CD4-positive, alpha-beta T cell treated with Interleukin-17A for 4 hours (primary cell): ENCODE measurements around the gene MRGPRF.

ENCODE experiments used
- DNase-seq: peaks from one replicate; pipeline ENCODE4 v3.0.0-alpha.2; 2020; ENCODE audit warnings: mixed read lengths

MRGPRF gene, protein sequence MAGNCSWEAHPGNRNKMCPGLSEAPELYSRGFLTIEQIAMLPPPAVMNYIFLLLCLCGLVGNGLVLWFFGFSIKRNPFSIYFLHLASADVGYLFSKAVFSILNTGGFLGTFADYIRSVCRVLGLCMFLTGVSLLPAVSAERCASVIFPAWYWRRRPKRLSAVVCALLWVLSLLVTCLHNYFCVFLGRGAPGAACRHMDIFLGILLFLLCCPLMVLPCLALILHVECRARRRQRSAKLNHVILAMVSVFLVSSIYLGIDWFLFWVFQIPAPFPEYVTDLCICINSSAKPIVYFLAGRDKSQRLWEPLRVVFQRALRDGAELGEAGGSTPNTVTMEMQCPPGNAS

DNA sequence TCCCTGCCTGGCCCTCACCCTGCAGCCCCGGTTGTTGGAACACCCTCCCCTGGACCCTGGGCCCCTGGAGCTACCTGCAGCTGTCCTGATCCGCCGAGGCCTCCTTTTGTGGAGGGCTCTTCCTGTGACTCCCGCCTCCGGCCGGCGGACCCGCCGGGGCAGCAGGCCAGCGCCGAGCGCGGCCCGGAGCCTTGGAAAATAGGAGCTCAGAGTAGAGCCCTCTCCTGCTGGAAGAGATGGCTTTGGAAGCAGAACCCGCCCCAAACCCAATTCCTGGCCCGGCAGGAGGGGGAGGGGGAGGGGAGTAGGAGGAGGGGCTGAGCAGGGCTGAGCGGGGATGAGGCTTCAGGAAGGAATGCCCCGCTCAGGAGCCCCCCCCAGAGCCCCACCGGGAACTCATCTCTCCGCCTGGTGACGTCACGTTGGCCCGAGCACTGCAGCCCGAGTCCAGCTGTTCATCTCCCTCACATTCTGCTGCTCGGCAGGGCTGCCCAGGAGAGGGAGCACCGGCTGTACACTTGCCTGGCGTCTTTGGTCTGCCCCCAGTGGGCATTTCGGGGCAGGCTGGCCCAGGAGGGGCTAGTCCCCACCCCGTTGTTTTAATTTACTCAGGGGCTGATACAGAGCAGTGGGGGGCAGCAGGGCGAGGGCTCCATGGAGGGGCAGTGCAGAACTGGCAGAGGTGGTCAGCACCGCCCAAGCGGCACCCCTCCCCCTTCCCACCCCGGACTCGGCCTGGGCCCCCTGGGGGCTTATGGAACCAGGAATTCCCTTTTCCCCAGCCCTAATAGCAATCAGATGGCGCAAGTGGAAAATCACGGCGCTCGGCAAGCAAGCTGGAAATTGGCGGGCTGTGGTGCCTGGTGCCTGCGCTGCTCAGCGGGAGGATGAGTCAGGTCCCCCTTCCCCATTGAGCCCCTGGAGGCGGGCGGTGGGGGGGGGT is at the start of gene MRGPRF:
Gene MRGPRF, minus strand, starts transcription at position 238 of the 943 bp plus-strand sequence. CDS start 3,345 bp downstream, outside the sequence.
- DNase-seq = no peak

DNA sequence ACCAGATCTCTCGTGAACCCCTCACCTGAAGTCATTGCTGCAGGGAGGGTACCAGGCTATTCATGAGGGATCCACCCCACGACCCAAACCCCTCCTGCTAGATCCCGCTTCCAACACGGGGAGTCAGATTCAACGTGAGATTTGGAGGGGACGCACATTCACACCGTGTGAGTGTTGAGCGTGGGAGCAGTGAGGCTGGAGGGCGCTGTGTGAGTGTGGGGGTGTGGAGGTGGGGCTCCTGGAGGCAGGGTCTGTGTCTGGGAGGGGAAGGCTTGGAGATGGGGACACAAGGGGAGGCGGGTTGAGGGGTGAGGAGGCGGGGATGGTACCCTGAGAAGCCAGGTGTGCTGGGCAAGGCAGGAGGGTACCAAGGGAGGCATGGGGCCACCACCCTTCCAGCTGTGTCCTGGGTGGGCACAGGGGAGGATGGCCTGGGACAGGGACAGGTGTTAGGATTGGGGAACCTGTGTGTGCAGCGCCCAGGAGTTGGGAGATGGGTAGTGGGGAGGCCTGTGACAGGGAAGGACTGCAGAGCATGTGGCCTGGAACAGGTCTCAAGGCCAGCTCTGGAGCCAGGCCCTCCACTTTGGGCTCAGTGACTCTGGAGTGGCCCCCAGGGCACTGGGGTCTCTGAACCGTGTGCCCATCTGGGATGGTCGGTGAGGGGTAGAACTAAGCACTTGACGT is 49.3 kb upstream of the MRGPRF start:
- no peak for DNase-seq

DNA sequence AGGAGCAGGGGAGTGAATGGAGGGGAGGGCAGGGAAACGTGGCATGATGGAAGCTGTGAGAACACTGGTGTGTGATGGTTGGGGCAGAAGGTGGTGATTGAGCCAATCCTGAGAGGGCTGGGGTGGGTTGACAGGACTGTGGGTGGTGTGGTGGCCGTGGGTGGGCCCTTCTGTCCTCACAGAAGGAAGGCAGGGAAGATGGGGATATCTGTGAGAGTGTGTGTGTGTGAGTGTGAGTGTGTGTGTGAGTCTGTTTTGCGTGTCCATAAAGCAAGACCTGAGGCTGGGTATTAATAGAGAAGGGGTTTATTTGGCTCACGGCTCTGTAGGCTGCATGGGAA is 48.6 kb upstream of the MRGPRF start:
- DNase-seq = no peak

DNA sequence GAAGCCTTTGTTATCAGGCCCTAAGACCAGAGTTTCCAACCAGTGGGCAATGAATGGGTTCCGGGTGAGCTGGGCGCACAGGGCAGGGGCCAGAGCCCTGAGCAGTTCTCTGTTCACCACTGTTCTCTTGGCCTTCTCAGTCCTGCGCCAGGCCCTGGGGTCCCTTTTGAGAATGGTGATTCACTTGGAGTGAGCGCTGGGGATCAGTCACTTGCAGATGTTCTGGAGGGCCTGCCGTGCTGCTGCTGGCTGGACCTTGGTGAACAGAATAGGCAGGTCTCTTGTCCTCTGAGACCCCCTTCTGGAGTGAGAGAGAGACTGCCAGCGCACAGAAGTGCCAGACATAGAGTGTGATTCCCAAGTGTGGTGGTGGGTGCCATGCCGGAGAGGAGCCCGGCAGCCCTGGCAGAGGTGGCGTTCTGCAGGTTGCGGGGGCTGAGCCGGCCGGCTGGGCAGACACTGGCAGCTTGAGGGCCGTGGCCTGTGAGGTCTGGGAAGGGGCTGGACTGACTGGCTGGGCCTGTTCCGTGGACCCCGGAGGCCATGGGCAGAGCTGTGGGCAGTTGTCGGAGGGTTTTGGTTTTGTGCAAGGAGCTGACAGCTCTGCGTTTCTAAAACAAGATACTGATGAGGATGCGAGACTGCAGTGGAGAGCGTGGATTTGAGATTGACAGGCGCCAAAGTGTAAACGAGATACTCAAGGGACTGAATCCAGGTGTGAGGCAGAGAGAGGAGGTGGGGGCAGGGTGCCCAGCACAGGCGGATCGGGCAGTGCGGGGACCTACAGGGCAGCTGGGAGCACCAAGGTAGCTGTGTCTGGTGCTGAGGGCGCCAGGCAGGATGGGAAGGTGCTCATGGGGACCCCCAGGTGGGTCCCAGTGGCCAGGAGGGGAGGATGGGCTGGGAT is 48.0 kb upstream of the MRGPRF start:
- DNase-seq = no peak

DNA sequence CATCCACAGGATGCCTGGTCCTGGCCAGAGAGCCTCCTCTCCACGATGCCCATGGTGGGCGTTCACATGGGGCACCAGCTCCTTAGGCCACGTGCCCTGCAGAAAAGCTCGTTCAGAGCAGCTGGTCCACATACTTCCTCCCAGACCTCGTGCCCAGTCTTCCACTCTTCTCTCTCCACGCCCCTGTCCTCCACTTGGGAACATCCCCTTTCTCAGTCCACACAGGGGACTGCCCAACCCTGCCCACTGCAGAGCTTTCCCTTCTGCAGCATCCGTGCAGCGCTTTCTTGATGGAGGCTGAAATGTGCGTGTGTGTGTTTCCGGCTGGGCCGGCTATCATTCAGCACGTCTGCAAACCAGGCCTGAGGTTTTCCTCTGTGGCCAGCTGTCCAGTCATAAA is 46.9 kb upstream of the MRGPRF start:
- no peak for DNase-seq

DNA sequence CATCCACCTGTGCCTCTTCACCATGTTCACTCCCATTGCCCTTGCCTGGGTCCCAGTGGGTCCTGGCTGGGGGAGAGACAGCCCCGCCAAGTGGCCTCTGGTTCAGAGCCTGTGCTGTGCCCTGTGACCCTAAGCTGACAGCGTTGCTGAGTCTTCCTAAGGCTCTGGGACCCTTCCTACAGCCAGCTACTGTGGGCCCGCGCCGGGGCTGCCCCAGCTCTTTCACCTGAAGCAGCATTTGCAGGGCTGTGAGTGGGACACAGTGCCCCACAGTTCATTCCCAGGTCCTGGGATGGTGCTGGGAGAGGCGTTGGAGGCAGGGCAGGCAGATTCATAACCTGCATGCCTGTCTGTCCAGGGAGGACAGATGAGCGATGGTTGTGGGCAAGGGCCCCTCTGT is 46.4 kb upstream of the MRGPRF start:
- no peak for DNase-seq

DNA sequence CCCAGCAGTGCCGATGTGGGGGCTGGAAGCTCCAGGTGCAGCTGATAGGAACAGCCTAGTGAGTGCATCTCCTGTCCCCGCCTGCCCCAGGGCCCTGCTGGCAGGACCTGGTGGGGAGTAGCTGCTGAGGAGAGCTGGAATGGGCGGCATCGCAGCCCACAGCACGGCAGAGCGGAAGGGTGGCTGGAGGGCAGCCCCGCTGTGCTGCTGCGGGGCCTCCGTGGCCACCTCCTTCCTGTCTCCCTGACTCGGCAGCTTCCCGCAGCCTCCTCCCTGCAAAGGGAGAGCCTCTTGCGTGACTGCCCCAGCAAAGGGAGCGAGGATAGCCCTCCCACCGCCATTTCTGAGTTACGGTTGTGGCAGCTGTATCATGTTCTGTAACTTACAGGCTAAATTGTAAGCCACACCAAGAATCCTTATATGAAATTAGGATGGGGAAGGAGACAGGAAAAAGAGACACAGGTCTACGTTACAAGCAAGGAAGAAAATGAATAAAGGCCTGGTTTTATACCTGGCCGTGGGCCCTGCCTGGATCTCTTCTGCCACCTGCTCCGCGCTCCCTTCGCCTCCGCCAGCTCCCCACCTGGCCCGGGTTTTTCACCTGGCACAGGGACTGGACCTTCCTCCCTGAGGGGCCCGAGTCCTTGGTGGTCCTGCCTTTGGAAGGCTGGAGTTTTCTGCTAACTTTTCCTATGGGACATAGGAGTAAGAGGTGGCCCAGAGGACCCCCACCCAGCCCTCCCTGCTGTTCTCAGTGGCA is 45.6 kb upstream of the MRGPRF start:
- no peak for DNase-seq

DNA sequence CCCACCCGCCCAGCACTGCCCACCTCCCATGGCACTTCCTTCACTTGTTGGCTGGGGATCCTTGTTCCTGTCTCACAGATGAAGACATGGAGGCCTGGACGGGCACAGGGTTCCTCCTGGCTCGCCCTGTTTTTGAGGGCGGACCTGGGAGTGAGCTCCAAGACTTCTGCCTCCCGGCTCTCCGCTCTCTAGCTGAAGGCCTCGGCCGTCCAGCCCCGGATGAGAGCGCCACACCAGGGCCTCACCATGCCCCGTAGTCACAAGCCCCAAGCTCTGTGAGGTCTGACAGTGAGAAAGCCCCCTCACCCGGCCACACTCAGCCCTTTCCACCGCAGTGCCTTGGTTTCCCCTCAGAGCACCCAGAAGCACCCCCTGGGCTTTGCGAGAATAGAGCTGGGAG is 44.8 kb upstream of the MRGPRF start:
- DNase-seq = no peak

DNA sequence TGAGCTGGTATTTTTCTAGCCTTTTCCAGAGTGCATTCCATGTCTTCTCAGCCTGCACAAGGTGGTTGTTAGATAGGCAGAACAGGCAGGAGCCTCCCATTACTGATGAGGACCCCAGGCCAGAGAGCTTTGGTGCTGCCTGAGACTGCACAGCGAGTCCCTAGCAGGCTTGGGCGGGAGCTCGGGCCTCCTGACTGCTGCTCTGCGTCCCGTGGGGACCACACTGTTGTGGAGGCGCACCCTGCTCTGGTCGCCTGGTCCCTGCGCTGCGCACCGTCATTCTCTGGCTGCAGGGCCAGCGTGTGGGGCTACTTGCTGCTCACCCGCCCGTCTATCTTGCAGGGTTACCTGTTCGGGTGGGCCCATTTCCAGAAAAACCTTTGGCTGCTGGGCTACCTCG is 44.2 kb upstream of the MRGPRF start:
- no peak for DNase-seq

DNA sequence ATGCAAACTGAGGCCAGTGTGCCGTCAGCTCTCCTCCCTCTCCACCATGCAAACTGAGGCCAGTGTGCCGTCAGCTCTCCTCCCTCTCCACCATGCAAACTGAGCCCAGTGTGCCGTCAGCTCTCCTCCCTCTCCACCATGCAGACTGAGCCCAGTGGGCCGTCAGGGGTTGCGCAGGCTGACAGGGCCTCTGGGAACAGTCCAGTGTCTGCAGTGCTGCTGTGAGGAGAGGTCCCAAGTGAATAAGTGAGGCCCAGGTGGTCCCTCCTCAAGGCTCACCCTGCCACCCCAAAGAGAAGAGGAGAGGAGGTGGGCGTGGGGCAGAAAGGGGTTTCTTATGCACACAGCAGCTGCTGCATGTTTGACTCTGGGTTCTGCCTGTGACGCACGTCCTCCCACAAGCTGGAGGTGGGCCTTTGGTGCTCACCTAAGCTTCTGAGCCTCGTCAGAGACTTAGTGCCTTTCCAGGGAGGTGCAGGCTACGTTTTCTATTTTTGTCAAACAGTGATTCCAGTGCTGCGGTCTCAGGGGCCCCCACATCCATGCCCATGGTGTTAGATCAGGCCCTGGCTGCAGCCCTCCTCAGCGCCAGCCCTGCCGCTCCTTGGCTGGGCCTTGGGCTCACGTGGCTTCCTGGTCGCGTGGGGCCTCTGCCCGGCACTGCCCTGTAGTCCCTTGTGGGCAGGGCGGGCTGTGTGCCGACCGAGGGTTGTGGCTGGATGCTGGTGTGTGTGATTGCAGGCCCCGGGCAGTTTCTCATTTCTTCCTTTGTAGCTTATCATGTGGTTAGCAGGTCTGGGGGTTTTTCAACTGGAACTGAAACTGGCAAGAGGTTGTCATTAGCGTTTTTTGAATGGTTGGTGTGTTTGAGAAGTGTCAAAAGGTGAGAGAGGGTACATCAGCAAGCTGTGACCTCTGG is 42.8 kb upstream of the MRGPRF start:
- DNase-seq = no peak

DNA sequence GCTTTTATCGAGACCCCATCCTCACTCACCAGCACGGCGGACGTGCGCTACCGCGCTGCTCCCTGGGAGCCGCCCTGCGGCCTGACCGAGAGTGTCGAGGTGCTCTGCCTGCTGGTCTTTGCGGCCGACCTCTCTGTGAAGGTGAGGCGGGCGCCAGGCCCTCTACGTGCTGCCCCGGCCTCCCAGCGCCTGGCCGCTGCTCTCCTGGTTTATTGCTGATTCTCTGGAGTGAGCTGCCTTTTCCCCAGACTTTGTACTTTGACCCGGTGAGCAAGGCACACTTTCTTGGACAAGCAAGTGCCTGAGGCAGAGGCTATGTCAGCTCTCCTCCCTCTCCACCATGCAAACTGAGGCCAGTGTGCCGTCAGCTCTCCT is 42.2 kb upstream of the MRGPRF start:
- DNase-seq = no peak

DNA sequence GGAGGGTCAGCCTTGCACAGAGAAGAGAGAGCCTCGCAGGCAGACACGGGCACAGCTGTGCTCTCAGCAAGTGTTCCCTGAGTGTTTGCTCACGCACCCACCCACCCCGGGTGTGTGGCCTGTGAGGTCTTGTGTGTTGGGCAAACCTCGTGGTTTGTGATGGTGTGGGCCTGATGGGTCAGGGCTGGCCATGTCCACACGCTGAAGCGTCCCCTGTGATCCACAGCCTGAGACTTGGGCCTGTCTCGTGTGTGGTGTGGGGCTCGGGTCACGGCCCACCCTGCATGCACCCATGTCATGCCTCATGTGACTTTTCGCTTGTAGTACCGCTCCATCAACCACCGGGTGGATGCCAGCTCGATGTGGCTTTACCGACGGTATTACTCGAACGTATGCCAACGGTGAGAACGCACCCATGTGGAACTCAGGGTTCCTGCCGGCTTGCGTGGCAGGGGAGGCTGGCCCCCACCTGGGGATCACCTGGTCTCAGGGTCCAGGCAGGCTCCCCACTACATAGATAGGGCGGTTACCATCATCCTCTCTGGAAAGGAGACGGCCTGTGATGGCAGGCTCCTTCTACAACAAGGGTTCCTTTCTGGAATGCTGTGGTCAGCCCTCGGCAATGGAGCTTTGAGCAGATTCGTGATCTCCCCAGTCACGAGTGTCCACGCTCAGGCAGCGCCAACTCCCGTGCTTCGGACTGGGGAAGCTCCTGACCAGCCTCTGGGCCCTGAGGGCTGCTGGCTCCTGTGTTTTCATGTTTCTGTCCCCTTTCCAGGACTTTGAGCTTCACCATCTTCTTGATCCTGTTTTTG is 41.6 kb upstream of the MRGPRF start:
- DNase-seq = no peak

DNA sequence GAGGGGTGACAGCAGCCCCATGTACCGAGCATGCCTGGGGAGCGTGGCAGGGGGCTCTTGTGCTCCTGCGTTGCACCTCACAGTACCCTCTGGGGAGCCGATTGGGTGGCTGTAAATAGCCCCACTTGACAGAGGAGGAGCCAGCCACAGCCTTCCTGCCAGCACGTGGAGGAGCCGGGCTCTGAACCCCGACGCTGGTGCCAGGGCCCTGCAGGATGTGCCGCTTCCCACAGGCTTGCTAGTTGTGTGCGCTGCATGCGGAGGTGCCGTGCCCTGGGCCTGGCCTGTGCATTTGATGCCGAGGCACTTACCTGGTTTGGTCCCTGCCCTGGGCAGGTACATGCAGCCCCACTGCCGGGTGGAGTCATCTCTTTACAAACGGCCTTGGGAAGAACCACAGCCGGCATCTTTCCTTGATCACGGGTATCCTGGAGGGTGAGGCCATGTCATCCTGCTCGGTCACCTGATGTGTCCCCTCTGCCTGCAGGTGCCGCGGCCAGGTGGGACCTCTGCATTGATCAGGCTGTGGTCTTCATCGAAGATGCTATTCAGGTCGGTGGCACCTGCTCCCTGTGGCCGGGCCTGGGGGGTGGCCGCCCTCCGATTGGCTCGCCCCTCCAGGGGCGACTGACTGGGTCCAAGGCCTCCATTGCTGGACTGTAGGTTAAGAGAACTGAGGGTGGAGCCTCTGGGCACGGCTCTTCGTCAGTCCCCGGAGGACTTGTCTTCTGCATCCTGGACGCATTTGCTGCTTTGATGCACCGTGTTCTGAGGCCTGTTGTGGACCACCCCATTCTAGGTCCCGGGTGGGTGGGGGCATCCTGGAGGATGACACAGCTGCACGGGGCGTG is 40.7 kb upstream of the MRGPRF start:
- DNase-seq = no peak

DNA sequence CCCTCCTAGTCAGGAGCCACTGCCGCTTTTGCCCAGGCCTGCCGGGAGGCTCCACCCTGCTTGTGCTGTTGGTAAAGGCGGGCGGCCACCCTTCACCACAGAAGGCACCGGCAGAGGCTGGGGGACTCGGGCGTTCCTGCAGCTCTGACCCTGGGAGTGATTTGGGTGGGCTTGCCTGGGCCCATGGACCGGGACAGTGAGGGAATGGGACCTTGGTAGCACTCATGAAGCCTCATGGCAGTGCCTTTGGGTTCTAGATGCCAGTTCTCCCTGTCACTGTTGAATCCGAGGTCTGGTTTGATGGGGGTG is 40.1 kb upstream of the MRGPRF start:
- DNase-seq = no peak

DNA sequence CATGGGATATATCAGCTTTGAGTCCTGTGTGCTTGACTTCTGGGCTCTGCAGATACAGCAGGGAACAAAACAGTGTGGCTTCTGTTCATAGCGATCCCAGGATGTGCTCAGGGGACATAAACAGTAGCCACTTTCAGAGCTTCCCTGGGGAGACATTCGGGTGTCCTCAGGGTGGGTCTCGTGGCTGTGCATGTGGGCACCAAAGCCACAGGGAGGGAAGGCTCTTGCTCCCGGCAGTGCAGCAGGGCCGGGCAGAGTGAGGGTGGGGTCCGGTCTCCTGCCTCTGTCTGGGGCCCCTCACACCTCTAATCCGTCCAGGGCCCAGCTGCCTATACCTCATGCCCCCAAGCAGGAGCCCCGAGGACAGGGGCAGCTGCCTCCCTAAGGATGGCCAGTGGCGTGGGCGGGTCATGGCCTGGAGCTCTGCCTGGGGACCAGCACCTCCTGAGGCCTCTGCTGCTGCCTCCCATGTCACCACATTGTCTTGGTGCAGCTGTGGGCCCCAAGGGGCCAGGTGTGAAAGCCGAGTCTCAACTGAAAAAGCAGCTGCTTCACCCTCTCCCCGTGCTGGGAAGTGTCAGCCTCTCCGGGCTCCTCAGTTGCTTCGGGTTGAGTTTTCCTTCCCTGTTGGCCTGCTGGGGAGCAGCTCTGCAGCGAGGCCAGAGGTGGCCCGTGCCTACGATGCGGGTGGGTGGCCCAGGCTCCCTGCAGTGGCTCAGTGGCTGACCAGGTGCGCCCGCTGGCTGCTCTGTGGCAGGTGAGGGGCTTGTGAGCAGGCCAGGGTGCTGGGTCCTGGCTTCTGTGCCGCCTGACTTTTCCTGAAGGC is 39.5 kb upstream of the MRGPRF start:
- DNase-seq = no peak

DNA sequence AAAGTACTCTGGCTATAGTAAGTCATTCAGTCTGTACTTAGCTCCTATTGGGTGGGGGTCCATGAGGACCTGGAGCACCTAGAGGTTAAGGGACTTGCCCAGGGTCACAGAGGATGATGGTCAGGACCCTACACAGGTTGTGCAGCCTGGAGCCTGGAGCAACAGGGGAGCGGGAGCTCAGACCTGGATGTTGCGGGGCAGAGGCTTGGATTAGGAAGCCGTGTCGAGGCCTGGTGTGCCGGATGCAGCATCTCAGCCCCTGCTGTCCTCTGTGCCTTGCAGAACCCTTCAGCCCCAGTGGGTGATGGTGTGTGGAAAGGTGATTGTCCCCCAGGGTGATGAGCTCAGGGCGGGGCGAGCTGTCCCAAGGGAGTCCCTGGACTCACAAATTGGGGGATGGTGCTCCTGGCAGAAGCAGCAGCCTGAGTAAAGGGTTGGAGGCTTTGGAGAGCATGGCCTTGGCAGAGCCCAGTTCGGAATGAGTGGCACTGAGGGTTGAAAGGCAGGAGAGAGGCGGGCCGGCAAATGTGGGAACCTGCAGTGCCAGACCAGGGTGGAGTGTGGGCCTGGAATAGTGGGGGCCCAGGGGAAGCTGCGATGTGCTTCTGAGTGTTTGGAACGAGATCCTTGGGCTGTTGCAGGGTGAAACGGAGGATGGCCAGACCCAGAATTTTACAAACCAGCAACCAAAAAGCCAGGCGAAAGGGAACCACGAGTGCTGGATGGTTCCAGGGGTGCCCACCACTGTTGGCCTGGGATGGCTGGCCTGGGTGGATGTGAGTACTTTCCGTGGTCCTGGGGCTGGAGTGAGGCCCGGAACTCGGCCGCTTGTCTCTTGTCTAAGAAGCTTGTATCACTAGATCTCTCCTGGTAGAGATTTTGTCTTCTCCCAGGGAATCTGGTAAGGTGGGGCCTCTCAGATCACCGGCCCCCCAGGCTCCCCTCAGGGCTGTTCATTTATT is 38.6 kb upstream of the MRGPRF start:
- DNase-seq = no peak
